Measurements from ENCODE around the gene FBN1.
A peak's percentile ranks its signal among the peaks of the same experiment; 100 is the strongest.

FBN1 gene

DNA sequence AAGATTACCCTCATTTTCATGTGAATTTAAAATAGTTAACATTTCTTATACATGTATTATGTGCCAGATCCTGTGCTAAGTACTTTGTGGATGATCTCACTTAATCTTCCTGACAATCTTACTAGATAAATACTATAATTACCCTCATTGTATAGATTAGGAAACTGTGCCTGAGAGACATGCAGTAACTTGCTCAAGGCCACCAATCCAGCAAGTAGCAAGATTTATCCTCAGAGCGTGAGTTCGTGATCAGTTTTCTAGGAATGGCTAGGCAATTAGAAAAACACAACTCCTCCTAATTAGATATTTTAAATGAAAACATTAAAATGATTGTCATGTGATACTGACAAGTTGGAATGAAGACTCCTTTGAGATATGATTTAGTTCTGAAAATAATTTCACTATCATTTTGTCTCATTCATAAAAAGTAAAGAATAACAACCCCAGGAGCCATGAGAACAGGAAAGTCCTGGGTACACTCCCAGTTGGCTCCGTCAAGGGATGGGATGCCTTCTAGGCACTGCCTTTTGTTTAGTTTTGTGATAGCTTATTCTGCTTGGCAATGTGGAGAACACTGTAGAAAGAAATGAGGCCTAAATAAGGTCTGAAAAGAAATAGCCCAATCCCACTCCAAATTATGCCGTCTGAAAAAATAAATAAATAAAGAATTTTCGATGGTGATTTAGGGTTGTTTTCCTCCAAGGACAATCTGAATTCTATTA, 61.3 kb downstream of the FBN1 start:
- H3K36me3 Mint-ChIP-seq: no peaks in the 10 kb centered on the region
- no peak overlapping the region for H3K27ac Mint-ChIP-seq
- no peaks in the 10 kb centered on the region for H3K9me3 Mint-ChIP-seq
- no peaks in the 10 kb centered on the region for H3K4me1 Mint-ChIP-seq
- no peak for ATAC-seq
- DNase-seq (ENCODE audit: low spot score in 2 of 2): no peak
- H3K4me3 Mint-ChIP-seq: no peak overlapping the region

DNA sequence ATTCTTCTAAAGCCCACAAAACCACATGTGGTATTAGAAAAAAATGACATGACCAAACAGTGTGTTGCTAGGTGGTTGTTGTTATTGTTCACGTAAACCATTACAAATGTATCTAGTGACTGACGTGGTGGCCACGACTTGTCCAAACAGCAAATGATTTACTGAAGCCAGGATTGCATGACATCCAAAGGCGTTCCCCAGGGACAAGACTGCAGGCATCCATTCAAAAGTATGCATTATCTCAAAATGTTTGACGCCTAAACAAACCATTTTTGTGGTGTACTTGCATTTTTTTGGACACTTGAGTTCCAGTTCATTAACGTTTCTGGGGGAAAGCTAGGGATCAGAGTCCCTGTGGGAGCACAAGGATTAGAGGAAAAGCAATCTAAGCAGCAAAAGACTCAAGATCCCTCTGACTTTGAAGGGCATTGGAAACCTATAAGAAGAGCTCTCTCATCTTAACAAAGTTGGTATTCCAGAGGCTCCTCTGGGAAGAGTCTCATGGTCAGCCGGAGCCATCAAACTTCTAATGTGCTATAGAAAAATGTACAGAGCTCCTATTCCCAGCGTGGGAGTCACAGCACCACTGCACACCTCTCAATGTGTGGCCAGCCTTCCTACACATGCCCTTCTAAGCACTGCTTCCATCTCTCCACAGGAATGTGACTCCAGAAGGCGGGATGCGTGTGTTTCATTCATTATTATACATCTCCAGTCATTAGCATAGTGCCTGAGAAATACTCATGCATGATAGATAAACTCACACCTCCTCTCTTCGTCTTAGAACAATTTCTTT, 62.9 kb downstream of the FBN1 start:
- H3K27ac Mint-ChIP-seq: no peak overlapping the region

DNA sequence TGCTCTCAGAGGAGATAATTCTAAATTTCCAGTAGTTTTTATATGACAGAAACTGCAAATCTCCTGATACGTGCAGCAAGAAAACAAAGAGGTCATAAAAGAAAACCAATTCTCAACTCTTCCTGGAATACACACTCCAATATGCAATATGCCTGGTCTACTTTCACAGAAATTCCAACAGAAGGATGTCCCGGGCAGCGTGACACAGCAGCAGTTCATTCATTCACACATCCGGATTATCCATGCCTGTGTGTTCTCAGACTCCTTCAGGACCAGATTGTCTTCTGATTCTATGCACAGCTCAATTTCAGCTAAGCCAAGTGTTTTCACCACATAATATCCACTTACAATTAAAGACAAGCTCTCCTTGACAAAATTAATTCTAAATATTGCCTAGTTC, 64.3 kb downstream of the FBN1 start:
- H3K4me1 Mint-ChIP-seq: no peaks in the 10 kb centered on the region
- DNase-seq (ENCODE audit: low spot score in 2 of 2): no peak
- peaks cover 1% of the 10 kb centered on the region for H3K9me3 Mint-ChIP-seq
- H3K27ac Mint-ChIP-seq: no peak overlapping the region
- no peaks in the 10 kb centered on the region for H3K36me3 Mint-ChIP-seq
- no peak for ATAC-seq
- no peak overlapping the region for H3K4me3 Mint-ChIP-seq

More for the DNA sequence above, 62.9 kb downstream of the FBN1 start:
- ATAC-seq (no peak), DNase-seq (ENCODE audit: low spot score in 2 of 2) (no peak)
- no peaks in the 10 kb centered on the region for H3K4me1 Mint-ChIP-seq
- no peaks in the 10 kb centered on the region for H3K36me3 Mint-ChIP-seq
- no peaks in the 10 kb centered on the region for H3K9me3 Mint-ChIP-seq
- no peak overlapping the region for H3K4me3 Mint-ChIP-seq

DNA sequence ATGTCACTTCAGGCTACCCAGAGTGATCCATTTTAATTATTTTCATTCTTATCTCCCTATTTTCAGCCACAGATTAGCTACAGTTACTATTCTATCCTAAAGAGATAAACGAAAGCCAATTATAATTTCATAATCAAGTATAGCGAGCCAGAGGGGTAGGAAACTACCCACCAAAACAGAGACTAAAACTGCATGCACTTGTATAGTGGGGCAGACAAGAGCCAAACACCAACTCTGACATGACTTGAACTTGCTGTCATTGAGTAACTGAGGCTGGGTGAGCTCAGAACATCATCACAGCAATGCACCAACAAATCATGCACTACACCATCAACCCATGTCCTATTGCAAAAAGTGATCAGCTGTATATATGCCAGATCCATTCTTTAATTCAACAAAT, 64.8 kb downstream of the FBN1 start:
- ATAC-seq (no peak), DNase-seq (ENCODE audit: low spot score in 2 of 2) (no peak)
- H3K27ac Mint-ChIP-seq: no peak overlapping the region
- H3K4me3 Mint-ChIP-seq: no peak overlapping the region
- no peaks in the 10 kb centered on the region for H3K4me1 Mint-ChIP-seq
- H3K9me3 Mint-ChIP-seq: peaks cover 3% of the 10 kb centered on the region
- H3K36me3 Mint-ChIP-seq: no peaks in the 10 kb centered on the region

DNA sequence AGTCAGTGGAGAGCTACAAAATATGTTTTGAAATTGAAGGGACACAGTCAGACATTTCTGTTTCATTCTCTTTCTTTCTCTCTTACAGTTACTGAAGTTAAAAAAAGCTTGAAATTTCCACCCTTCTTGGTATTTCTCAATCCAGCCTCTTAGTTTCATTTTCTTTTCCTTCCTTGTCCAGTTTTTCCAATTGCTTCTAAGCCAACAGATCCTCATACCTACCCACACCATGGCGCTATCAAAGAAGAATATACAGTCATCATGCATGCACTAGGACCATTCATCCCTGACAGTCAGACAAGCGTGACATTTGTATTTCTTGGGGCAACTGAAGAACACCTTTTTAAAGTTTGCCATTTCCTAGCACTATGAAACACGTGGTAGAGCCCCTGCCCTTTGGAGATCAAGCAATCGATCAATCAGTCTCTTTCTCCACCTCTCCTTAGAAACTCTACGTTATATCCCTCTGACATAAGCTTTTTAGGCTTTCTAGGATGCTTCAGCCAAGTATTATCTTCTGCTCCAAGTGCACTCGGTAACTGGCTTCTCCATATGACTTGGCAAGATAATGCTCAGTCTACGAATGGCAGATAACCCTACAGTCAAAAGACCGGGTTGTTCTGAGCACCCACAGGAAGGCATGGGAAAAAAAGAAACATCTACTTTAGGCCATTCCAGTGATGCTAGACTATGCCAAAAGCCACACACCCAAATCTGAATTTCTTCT, 65.4 kb downstream of the FBN1 start:
- Mint-ChIP-seq H3K9me3 (peaks cover 3% of the 10 kb centered on the region), H3K27ac (no peak overlapping the region), H3K36me3 (no peaks in the 10 kb centered on the region), H3K4me1 (no peaks in the 10 kb centered on the region), H3K4me3 (no peak overlapping the region)
- ATAC-seq (no peak), DNase-seq (ENCODE audit: low spot score in 2 of 2) (no peak)

DNA sequence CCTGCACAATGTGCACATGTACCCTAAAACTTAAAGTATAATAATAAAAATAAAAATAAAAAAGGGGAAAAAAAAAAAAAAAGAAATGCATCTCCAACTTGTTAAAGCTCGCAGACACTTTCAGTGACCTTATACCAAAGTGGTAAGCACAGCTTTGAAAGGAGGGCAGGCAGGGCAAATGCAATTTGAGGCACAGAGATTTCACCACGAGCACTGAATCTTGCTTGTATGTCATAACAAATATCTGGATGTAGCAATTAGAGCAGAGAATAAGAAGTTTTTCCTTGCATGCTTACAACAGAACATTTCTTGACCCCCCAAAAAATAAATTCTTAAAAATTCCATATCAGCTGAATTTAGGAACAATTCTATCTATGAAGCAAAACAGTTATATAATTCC, 66.5 kb downstream of the FBN1 start:
- Mint-ChIP-seq H3K4me3 (no peak overlapping the region), H3K36me3 (no peaks in the 10 kb centered on the region), H3K9me3 (peaks cover 3% of the 10 kb centered on the region), H3K4me1 (no peaks in the 10 kb centered on the region), H3K27ac (no peak overlapping the region)
- no peak for ATAC-seq
- no peak for DNase-seq (ENCODE audit: low spot score in 2 of 2)

DNA sequence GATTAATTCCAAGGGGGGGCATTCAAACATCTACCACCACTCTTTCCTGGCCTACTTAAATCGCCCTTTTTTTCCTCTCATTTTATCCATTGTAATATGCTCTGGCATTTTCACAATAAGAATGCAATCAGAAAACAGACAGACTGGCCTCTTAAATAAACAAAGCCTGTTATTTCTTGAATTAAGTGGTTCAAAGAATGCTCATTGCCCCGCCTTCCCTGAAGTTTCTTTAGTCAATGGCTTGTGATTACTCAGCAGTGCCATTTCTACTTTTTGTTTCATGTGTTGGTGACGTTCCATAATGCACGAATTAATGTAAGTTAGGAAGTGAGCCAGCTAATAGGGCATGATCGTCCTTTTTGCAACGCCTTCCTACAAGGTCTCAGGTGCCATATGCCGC, 68.0 kb downstream of the FBN1 start:
- ATAC-seq (no peak), DNase-seq (ENCODE audit: low spot score in 2 of 2) (no peak)
- H3K27ac Mint-ChIP-seq: no peak overlapping the region
- no peaks in the 10 kb centered on the region for H3K36me3 Mint-ChIP-seq
- no peak overlapping the region for H3K4me3 Mint-ChIP-seq
- no peaks in the 10 kb centered on the region for H3K4me1 Mint-ChIP-seq
- peaks cover 3% of the 10 kb centered on the region for H3K9me3 Mint-ChIP-seq

DNA sequence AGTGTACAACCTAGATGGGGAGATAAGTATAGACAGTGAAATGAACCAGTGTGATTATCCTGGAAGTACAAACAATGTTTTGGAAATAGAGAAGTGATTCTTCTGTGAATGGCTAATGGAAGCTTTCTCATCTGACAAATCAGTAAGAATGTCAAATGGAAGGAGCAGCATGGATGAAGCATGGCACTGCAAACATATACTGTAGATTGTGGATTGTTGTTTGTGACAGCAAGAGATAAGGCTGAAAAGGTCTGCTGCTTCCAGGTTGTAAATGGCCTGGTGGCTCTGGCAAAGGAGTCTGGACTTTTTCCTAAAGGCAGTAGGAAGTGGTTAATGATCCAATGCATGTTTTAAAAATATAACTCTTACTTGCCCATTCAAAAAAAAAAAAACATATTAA, 71.3 kb downstream of the FBN1 start:
- H3K4me3 Mint-ChIP-seq: no peak overlapping the region
- H3K4me1 Mint-ChIP-seq: no peaks in the 10 kb centered on the region
- ATAC-seq (no peak), DNase-seq (ENCODE audit: low spot score in 2 of 2) (no peak)
- peaks cover 3% of the 10 kb centered on the region for H3K9me3 Mint-ChIP-seq
- no peak overlapping the region for H3K27ac Mint-ChIP-seq
- H3K36me3 Mint-ChIP-seq: no peaks in the 10 kb centered on the region

DNA sequence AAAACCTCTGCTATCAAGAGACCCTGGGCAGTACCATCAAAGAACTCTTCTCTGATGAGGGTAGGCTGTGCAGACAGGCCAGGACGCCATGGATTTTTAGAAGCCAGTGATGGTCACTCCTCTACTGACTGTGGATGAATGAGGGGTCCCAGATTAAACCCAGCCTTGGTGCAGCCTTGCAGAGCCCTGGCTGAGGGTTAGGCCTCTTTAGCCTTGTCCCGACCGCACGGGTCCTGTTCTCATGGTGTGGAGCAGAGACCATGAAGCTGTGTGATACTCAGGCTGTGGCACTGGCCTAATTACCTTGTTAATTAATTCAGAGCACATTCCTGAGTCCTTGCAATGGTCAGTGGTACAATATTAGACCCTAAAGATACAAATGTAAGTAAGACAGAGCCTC, 71.7 kb downstream of the FBN1 start:
- Mint-ChIP-seq H3K4me3 (no peak overlapping the region), H3K9me3 (peaks cover 3% of the 10 kb centered on the region), H3K36me3 (no peaks in the 10 kb centered on the region), H3K27ac (no peak overlapping the region), H3K4me1 (no peaks in the 10 kb centered on the region)
- ATAC-seq (peak; percentile 43), DNase-seq (ENCODE audit: low spot score in 2 of 2) (no peak)

DNA sequence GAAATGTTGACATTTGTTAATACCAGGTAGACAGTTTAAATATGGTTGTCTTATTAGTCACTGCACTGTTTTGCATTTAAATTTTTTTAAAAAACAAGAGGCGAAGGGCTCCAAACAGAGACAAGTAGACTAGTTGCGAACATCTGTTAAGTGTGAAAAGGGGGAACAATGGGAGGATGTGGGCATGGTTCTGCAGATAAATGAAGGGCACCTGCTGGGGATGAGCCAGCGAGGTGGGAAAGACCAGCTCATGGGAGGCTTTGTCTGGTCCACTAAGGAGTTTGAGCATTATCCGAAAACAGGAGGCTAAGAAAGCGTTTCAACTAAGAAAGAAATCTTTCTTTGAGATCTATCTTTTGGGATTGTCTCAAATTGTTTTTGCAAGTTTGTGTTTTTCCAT, 72.7 kb downstream of the FBN1 start:
- Mint-ChIP-seq H3K27ac (no peak overlapping the region), H3K9me3 (peaks cover 4% of the 10 kb centered on the region), H3K4me1 (no peaks in the 10 kb centered on the region), H3K36me3 (no peaks in the 10 kb centered on the region), H3K4me3 (no peak overlapping the region)
- DNase-seq (ENCODE audit: low spot score in 2 of 2): no peak
- ATAC-seq: no peak

DNA sequence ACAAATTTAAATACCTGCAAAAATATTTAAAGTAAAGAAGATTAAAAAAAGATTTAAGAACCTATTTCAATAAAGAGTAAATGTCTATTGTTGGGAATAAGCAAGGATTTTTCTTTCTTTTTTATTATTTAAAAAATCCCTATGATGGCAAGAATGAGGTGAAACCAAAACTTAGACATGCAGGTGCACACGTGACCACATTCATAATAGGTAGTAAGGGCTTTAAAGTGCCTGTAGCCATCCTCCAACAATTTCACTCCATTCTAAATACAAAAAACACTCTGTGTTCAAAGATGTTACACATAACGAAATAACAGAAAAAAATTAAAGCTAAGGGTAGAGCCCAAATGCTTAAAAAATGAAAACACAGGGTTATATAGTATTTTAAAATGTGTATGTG, 74.0 kb downstream of the FBN1 start:
- no peak overlapping the region for H3K4me3 Mint-ChIP-seq
- H3K27ac Mint-ChIP-seq: no peak overlapping the region
- no peaks in the 10 kb centered on the region for H3K4me1 Mint-ChIP-seq
- H3K36me3 Mint-ChIP-seq: no peaks in the 10 kb centered on the region
- DNase-seq (ENCODE audit: low spot score in 2 of 2) (no peak), ATAC-seq (no peak)
- H3K9me3 Mint-ChIP-seq: peaks cover 5% of the 10 kb centered on the region

DNA sequence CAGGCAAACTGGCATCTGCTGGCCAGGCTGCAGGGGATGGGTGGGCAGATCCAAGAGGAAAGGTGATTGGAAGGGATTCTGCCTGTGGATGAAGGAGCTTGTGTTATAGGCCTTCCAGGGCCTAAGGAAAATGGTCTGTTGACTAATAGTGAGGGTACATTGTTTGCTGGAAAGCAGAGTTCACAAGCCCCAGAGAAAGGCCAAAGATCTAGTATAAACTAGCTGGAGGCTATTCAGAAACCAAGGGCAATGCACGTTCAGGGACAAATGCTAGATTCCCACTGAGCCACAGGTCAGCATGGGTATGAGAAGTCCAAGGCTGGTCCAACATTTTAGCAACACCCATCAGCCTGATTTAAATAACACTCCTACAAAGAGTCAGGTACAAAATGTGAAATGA, 74.7 kb downstream of the FBN1 start:
- H3K4me3 Mint-ChIP-seq: no peak overlapping the region
- no peak overlapping the region for H3K27ac Mint-ChIP-seq
- no peaks in the 10 kb centered on the region for H3K4me1 Mint-ChIP-seq
- ATAC-seq: no peak
- H3K36me3 Mint-ChIP-seq: no peaks in the 10 kb centered on the region
- H3K9me3 Mint-ChIP-seq: peaks cover 2% of the 10 kb centered on the region
- no peak for DNase-seq (ENCODE audit: low spot score in 2 of 2)

DNA sequence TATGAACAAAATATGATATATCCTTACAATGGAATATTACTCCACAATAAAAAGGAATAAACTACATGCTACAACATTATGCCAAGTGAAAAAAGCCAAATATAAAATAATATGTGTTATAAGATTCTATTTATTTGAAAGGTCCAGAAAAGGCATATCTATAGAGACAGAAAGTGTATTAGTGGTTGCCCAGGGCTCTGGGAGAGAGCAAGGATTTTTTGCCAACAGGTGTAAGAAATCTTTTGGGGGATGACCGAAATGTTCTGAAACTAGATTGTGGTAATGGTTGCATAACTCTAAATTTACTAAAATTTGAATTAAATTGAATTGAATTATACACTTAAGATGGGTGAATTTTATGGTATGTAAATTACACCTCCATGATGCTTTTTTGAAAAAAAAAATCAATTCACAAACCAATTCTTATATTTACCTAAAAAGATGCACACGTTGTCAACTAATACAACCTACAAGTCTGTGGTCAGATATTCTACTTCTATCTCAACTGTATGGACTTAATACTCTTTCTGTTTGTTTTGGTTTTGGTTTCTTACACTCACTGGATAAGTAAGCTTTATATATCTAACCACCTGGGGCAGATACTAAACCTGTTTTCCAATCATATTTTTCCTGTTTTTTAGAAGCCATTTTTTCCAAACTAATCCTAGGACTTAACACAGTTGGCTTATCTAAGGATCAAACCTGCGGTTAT, 75.8 kb downstream of the FBN1 start:
- ATAC-seq (no peak), DNase-seq (ENCODE audit: low spot score in 2 of 2) (no peak)
- Mint-ChIP-seq H3K9me3 (peaks cover 2% of the 10 kb centered on the region), H3K36me3 (no peaks in the 10 kb centered on the region), H3K4me3 (no peak overlapping the region), H3K4me1 (no peaks in the 10 kb centered on the region), H3K27ac (no peak overlapping the region)

DNA sequence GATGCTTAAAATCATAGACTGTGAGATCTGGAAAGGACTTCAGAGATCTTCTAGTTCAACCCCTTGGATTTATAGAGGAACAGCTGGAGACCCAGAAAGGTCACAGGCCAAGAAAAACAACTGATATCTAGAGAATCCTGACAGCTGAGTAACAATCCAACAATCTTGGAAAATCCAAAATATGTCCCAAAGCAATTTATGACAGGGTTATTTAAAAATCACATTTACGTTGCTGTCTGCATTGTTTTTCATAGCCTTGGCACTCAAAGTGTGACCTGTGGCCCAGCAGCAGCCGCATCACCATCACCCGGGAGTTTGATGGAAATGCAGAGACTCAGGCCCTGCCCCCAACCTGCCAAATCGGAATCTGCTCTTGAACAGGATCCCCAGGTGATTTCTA, 78.8 kb downstream of the FBN1 start:
- no peaks in the 10 kb centered on the region for H3K4me1 Mint-ChIP-seq
- no peak overlapping the region for H3K4me3 Mint-ChIP-seq
- no peak overlapping the region for H3K27ac Mint-ChIP-seq
- ATAC-seq: no peak
- H3K36me3 Mint-ChIP-seq: no peaks in the 10 kb centered on the region
- no peak for DNase-seq (ENCODE audit: low spot score in 2 of 2)
- peaks cover 2% of the 10 kb centered on the region for H3K9me3 Mint-ChIP-seq

Data from stimulated activated effector memory CD8-positive, alpha-beta T cell treated with anti-CD3 and anti-CD28 coated beads, Interleukin-12 subunit alpha, Interleukin-12 subunit beta, amount 100 ng/mL, for 72 hours (primary cell).